ENCODE results near the gene CAPSL.

DNA sequence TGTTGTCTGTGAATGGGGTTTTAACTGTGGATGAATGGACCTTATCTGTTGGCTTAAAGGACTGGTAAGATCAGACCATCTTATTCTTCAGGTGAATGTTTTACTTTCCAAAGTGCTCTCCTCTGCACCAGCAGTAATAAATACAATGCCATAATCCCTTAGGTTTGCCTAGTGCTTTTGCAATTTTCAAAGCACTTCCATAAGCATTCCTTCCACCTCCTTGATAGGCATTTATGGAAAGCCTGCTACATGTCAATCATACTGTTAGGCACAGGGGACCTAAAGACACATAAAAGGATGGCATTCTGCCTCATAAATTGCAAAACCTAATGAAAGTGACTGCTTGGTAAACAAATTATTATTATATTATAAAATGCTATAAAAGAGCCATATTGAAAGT is 60.3 kb downstream of the CAPSL start:
- TF ChIP-seq, protein P1, sequence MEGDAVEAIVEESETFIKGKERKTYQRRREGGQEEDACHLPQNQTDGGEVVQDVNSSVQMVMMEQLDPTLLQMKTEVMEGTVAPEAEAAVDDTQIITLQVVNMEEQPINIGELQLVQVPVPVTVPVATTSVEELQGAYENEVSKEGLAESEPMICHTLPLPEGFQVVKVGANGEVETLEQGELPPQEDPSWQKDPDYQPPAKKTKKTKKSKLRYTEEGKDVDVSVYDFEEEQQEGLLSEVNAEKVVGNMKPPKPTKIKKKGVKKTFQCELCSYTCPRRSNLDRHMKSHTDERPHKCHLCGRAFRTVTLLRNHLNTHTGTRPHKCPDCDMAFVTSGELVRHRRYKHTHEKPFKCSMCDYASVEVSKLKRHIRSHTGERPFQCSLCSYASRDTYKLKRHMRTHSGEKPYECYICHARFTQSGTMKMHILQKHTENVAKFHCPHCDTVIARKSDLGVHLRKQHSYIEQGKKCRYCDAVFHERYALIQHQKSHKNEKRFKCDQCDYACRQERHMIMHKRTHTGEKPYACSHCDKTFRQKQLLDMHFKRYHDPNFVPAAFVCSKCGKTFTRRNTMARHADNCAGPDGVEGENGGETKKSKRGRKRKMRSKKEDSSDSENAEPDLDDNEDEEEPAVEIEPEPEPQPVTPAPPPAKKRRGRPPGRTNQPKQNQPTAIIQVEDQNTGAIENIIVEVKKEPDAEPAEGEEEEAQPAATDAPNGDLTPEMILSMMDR (IDR thresholded peaks at IDR 0.05; ENCODE audit: low read depth, low read length, poor library complexity, severe bottlenecking), result no peak
- no peak for TF ChIP-seq EZH2phosphoT487 (IDR thresholded peaks at IDR 0.05; ENCODE audit: borderline replicate concordance, low read length)

Measured in DOHH2 (cell line).